Vagina (tissue), 2 donors: ENCODE results near the gene TCEANC2.

Experiments used
- POLR2A ChIP-seq, 2 donors: fragments of 450-650 bp; IDR thresholded peaks; one replicate each; pipeline ENCODE4 v1.6.1; 2017; ENCODE audit warnings: antibody characterized with exemption in 2 of 2, mild to moderate bottlenecking in 2 of 2, moderate library complexity in 2 of 2
- POLR2AphosphoS5 ChIP-seq, 2 donors: sonication (generic); formaldehyde crosslinking; IDR thresholded peaks; one replicate each; pipeline ENCODE4 v1.9.0; 2017; ENCODE audit warnings: antibody characterized with exemption in 2 of 2, mild to moderate bottlenecking in 2 of 2, low read depth in 1 of 2; ENCODE audit not compliant: insufficient read depth in 1 of 2
- TF ChIP-seq, protein P1 (sequence below), 3 experiments: fragments of 450-650 bp in 2 of 3; fragments of 200-600 bp in 1 of 3; sonication (generic) in 1 of 3; IDR thresholded peaks; one replicate each; pipeline ENCODE4 v1.5.1; 2017 to 2019; ENCODE audit warnings: antibody characterized with exemption in 3 of 3, mild to moderate bottlenecking in 2 of 3, moderate library complexity in 2 of 3

DNA sequence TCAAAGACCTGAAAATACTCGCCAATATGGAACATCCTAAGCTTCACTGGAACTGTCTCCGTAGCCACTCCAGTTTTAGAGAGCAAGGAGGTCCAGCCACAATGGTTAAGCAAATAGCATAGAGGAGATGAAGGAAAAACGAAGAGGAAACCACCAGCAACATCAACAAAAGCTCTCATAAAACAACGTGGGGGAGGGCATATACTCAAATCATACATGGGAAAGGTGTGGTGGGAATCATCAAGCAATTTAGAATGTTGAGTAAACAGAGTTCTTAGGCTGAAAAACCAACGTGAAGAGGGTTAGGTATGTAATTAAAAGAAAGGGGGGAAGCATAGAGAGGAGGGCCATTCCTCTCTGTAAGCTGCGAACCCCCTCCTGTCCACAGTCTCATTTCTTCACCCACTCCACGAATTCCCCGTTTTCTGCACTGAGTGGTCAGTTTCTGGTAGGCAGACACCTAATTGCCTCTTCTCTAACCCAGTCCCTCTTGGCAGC lies 1.4 kb upstream of the TCEANC2 start:
- TF ChIP-seq, protein P1, sequence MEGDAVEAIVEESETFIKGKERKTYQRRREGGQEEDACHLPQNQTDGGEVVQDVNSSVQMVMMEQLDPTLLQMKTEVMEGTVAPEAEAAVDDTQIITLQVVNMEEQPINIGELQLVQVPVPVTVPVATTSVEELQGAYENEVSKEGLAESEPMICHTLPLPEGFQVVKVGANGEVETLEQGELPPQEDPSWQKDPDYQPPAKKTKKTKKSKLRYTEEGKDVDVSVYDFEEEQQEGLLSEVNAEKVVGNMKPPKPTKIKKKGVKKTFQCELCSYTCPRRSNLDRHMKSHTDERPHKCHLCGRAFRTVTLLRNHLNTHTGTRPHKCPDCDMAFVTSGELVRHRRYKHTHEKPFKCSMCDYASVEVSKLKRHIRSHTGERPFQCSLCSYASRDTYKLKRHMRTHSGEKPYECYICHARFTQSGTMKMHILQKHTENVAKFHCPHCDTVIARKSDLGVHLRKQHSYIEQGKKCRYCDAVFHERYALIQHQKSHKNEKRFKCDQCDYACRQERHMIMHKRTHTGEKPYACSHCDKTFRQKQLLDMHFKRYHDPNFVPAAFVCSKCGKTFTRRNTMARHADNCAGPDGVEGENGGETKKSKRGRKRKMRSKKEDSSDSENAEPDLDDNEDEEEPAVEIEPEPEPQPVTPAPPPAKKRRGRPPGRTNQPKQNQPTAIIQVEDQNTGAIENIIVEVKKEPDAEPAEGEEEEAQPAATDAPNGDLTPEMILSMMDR (IDR thresholded peaks at IDR 0.05): no peak
- TF ChIP-seq POLR2A (IDR thresholded peaks at IDR 0.05) (no peak), POLR2AphosphoS5 (IDR thresholded peaks at IDR 0.05; ENCODE audit: insufficient read depth in 1 of 2, low read depth in 1 of 2) (no peak)
